GM19023 (cell line): ENCODE data around the gene ZNF414.
"Not testable (repeated sequence)": the region's sequence is repeated elsewhere in the genome, so short reads cannot be mapped to it uniquely, and the experiment has no call there.

Source experiments
- ATAC-seq: cut with Tn5 transposase; IDR thresholded peaks from one replicate; pipeline ENCODE4 v1.9.1; 2021; ENCODE audit warnings: mild to moderate bottlenecking, moderate library complexity; ENCODE audit not compliant: unreplicated experiment

ZNF414 gene

GRCh38 chr19:8518536-8518935 lies 4.6 kb upstream of the ZNF414 start:
- ATAC-seq, result no peak

DNA sequence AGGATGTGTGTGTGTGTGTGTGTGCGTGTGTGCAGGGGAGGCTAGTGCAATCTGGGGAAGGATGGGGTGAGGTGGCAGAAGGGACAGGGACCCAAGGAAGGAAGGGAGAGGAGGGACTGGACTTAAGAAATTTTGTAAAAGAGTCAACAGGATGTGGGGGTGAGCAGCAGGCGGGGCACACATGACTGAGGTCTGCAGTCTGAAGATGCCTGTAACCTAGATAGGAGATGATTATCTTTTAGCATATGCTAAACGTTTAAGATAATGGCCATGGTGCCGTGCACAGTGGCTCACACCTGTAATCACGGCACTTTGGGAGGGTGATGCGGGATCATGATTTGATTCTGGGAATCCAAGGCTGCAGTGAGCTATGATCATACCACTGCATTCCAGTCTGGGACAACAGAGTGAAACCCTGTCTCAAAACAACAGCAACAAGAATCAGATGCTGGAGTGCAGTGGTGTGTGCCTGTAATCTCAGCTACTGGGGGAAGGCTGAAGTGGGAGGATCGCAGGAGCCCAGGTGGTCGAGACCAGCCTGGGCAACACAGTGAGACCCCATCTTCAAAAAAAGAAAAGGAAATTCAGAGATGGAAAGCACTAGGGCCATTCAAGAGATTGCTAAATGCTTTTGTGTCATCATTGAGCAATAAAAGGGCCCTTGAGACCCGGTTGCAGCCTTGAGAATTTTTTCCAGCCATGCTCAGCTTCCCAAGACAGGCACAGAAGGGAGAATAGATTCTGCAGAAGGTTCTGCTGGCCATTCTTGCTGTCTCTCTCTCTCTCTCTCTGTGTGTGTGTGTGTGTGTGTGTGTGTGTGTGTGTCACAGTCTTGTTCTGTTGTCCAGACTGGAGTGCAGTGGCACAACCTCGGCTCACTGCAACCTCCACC lies 3.8 kb upstream of the ZNF414 start:
- ATAC-seq, result no peak

DNA sequence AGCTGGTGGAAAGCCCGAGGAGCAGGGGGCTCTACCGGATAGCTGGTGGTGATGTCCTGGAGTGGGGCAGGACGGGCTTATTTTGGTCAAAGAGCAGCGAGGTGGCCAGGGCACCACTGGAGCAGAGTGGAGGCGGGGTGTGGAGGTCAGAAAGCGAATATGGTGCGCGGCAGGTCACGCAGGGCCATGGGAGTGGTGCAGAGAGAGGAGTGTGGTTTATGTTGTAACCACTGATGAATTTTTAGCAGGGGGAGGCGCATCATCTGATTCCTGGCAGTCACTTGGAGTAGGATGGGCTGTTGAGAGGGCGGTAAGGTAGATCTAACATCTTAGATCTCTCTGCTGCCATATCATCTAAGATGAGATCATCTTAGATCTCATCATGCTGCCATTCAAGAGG lies 1.4 kb upstream of the ZNF414 start:
- no peak for ATAC-seq

- not testable (repeated sequence) for ATAC-seq
Measured at GRCh38 chr19:8514505-8515009, 590 bp upstream of the ZNF414 start.

DNA sequence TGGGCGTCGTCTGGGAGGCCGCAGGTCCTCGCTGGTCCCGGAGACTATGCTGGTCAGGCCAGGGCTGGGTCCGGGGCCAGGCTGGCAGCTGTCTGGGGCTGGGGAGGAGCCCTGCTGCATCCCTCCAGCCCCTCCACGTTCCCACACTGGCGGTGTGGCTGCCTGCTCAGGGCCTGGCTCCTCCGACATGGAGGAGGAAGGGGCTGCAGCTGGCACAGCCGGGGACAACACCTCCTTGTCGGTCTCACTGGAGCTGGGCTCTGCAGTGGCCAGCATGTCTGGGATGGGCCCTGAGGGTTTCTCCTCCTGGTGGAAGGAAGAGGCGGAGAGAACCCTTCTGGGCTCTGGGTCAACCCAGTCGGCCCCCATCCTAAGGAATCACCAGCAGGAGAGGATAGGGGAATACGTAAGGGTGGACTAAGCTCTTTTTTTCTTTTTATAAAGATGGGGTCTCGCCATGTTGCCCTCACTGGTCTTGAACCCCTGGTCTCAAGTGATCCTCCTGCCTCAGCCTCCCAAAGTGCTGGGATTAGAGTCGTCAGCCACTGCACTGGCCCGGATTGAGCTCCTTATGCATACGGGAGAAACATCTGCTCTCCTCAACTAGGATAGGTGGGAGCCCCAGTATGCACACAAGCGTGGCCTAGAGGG lies 806 bp downstream of the ZNF414 start:
- ATAC-seq, result no peak

GRCh38 chr19:8512115-8512967 lies 1.6 kb downstream of the ZNF414 start:
- no peak for ATAC-seq

- no peak for ATAC-seq
Measured at GRCh38 chr19:8511573-8512101, 2.3 kb downstream of the ZNF414 start.

GRCh38 chr19:8510589-8511115 lies 3.3 kb downstream of the ZNF414 start:
- no peak for ATAC-seq

GRCh38 chr19:8506402-8506957 lies 7.5 kb downstream of the ZNF414 start:
- ATAC-seq, result peak; percentile 29

DNA sequence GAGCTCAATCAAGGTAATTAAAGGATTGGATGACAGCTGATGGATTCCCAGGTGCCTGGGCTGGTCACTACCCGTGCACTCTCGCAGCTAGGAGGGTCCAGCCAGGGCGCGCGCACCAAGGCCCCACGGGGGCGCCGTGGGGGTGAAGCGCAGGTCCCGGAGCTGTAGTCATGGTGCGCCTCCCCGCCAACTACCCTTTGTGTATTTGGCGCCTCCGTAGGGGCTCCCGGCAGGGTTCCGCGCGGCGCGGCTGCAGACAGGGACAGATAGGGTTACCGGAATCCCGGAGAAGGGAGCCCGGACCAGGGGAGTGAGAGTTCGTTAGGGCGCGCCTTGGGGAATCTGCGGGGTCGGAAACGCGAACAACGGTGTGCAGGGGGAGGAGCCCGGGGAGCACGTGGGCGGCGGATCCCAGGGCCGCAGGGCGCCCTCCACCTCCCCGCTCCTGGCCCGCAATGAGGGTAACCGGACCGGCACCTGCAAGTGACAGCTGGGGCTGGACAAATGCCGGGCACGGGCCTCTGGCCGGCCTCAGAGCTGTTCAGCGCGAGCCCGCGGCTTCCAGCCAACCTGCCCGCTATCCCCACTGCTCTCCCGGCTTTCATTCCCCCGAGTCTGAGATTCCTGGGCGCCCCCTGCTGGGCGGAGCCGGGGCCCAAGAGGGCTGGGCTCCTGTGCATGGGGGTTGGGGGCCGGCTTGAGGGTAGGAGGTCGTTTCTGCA lies 8.1 kb downstream of the ZNF414 start:
- ATAC-seq, result peak; percentile 55

- ATAC-seq, result no peak
Measured at GRCh38 chr19:8504919-8505318, 9.0 kb downstream of the ZNF414 start.

- ATAC-seq, result no peak
Measured at GRCh38 chr19:8504171-8504570, 9.8 kb downstream of the ZNF414 start.

GRCh38 chr19:8503510-8503909 lies 10.5 kb downstream of the ZNF414 start:
- no peak for ATAC-seq

DNA sequence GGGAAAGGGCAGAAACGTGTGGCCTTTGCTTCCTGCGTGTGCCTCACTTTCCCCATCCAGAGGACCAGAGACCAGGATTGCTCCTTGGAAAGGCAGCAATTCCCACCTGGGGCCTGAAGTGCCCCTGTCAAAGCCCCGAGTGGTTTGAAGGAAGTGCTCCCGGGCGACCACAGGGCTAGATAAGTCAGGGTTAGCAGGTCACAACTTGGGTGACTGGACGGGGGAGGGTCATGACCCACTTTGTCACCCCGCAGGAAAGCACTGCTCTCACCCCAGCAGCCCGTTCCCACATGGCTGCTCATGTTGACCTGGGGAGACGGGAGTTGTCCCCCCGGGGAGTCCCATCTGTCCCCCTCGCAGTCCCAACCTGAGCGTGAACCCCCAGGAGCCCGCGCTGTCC lies 12.0 kb downstream of the ZNF414 start:
- no peak for ATAC-seq

- no peak for ATAC-seq
Measured at GRCh38 chr19:8501516-8501915, 12.5 kb downstream of the ZNF414 start.

DNA sequence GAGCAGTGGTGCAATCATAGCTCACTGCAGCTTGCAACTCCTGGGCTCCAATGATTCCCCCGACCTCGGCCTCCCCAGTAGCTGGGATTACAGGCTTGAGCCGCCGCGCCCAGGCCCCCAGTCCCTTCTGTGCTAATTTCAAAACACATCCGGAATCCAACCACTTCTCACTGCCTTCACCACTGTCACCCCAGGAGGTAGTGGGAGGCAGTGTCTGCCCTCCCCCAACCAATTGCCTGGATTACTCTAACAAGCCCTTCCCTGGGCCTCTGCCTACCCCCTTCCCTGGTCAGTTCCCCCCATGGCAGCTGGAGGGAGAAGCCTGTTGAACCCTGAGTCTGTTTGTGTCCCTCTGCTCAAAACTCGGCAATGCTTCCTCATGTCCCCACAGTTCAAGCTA lies 13.8 kb downstream of the ZNF414 start:
- no peak for ATAC-seq

DNA sequence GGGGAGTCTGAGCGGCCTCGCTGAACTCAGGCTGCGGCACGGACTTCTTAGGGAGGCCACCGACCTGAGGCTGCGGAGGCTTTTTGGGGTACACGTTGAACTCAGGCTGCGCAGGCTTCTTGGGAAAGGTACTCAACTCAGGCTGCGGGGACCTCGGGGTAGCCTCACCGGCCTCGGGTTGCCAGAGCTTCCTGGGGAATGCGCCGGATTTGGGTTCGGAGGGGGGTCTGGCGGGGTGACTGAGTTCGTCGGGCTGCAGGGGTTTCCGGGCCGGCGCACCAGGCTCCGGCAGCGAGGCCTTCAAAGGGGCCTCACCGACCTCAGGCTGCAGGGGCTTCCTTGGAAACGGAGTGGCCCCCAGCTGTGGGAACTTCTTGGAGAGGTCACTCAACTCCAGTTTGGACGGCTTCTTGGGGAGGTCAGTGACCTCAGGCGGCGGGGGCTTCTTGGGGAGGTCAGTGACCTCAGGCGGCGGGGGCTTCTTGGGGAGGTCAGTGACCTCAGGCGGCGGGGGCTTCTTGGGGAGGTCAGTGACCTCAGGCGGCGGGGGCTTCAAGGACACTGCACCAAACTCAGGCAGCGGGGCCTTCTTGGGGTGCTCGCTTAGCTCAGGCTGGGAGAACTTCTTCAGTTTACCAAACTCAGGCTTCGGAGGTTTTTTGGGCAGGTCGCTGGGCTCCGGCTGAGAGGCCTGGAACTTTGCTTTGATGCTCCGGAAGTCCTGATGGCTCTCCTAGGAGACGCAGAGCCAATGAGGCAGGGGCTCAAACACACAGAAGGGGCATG lies 14.7 kb downstream of the ZNF414 start:
- no peak for ATAC-seq

GRCh38 chr19:8498295-8498694 lies 15.7 kb downstream of the ZNF414 start:
- no peak for ATAC-seq

DNA sequence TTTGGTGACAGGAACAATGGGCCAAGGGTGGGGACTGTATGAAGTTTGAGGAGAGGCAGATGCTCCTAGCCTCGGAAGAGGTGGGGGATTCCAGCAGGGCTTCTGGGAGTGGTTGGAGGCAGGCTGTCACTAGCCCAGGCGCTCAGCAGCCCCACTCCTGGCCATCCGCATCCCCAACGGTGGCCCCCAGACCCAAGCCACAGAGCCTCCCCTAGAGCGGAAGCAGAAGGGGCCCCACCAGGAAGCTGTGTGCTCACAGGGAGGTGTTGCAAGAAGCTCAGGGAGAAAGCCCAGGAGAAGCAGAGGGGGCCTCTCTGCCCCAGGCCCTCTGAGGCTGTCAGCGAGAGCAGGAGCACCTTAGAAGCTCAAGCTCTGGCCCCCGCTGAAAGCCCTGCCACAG lies 19.8 kb downstream of the ZNF414 start:
- ATAC-seq, result no peak
